GM12891 (cell line): ENCODE measurements around the gene FMOD. TPM values are rescaled to one million over a fixed set of nuclear protein-coding genes. Genes with fewer than 3 reads are reported as not detected.

Source experiments
- DNase-seq: peaks from one replicate; pipeline ENCODE4 v3.0.0; 2011; ENCODE audit warnings: low spot score; ENCODE audit not compliant: insufficient read length
- FAIRE-seq: peaks from 2 replicates; lab custom pipeline; 2011; peaks lifted over from hg19 to GRCh38; lab: Jason Lieb, UNC
- PAX5 ChIP-seq: IDR thresholded peaks from 2 replicates; pipeline ENCODE4 v1.6.1; 2011; ENCODE audit warnings: low read length, moderate library complexity, mild to moderate bottlenecking; ENCODE audit not compliant: insufficient read depth, severe bottlenecking
- POLR2A ChIP-seq: IDR thresholded peaks from 2 replicates; pipeline ENCODE4 v1.6.1; 2011; ENCODE audit warnings: low read depth, low read length, control low read depth
- POLR2AphosphoS5 ChIP-seq: IDR thresholded peaks from 2 replicates; pipeline ENCODE4 v1.6.1; 2011; ENCODE audit warnings: low read depth, low read length, control low read depth
- POU2F2 ChIP-seq: IDR thresholded peaks from 2 replicates; pipeline ENCODE4 v1.6.1; 2011; ENCODE audit warnings: low read depth, mild to moderate bottlenecking, control low read depth, low read length, moderate library complexity
- SPI1 ChIP-seq: IDR thresholded peaks from 2 replicates; pipeline ENCODE4 v1.6.1; 2011; ENCODE audit warnings: low read depth, low read length, control low read depth
- TAF1 ChIP-seq: IDR thresholded peaks from 2 replicates; pipeline ENCODE4 v1.6.1; 2011; ENCODE audit warnings: low read depth, low read length, control low read depth
- polyA plus RNA-seq: library from polyadenylated mRNA; unstranded; fragments of >200 nt; gene quantifications from one replicate; pipeline ENCODE4 v1.2.1, GENCODE V29; 2012; ENCODE audit warnings: low read depth, missing spikeins, inconsistent platforms; ENCODE audit not compliant: missing spikeins

Gene FMOD
- polyA plus RNA-seq, result 0.32 TPM

- FAIRE-seq, result peak; percentile 55
- DNase-seq, result no peak
- TF ChIP-seq POU2F2 (no peak), POLR2AphosphoS5 (no peak), TAF1 (no peak), POLR2A (no peak), SPI1 (no peak), PAX5 (no peak)
Observed at GRCh38 chr1:203351037-203351625, at the start of gene FMOD. Gene FMOD, minus strand, starts transcription at chr1:203351122. Its CDS starts 2,852 bp downstream, at chr1:203348270.

- DNase-seq (no peak), FAIRE-seq (peak; percentile 5)
- TF ChIP-seq POU2F2, result no peak
- no peak for TF ChIP-seq POLR2A
- TF ChIP-seq PAX5, result no peak
- no peak for TF ChIP-seq TAF1
- TF ChIP-seq POLR2AphosphoS5, result no peak
- TF ChIP-seq SPI1, result no peak
Observed at GRCh38 chr1:203396595-203397194, 45.8 kb upstream of the FMOD start.

- TF ChIP-seq POLR2AphosphoS5, result no peak
- TF ChIP-seq POLR2A, result no peak
- no peak for TF ChIP-seq PAX5
- TF ChIP-seq SPI1, result no peak
- TF ChIP-seq POU2F2, result no peak
- no peak for TF ChIP-seq TAF1
- no peak for FAIRE-seq
- no peak for DNase-seq
Observed at GRCh38 chr1:203395751-203396150, 44.8 kb upstream of the FMOD start.

GRCh38 chr1:203390298-203390697 is 39.4 kb upstream of the FMOD start:
- DNase-seq (no peak), FAIRE-seq (no peak)
- TF ChIP-seq PAX5 (no peak), SPI1 (no peak), TAF1 (no peak), POU2F2 (no peak), POLR2AphosphoS5 (no peak), POLR2A (no peak)

- TF ChIP-seq SPI1 (no peak), POLR2A (no peak), POU2F2 (no peak), PAX5 (no peak), POLR2AphosphoS5 (no peak), TAF1 (no peak)
- no peak for DNase-seq
- FAIRE-seq, result no peak
Observed at GRCh38 chr1:203388683-203389082, 37.8 kb upstream of the FMOD start.

- no peak for TF ChIP-seq SPI1
- TF ChIP-seq POLR2AphosphoS5, result no peak
- no peak for TF ChIP-seq TAF1
- no peak for TF ChIP-seq POU2F2
- no peak for FAIRE-seq
- no peak for DNase-seq
Observed at GRCh38 chr1:203382026-203382425, 31.1 kb upstream of the FMOD start.

GRCh38 chr1:203381151-203381751 is 30.3 kb upstream of the FMOD start:
- FAIRE-seq, result peak; percentile 77
- TF ChIP-seq PAX5, result no peak
- peak; percentile 98 for TF ChIP-seq SPI1
- DNase-seq, result peak; percentile 22

- DNase-seq (no peak), FAIRE-seq (no peak)
- TF ChIP-seq PAX5 (no peak), POLR2A (no peak), SPI1 (no peak), POU2F2 (no peak), POLR2AphosphoS5 (no peak), TAF1 (no peak)
Observed at GRCh38 chr1:203380420-203381150, 29.7 kb upstream of the FMOD start.

GRCh38 chr1:203379825-203380224 is 28.9 kb upstream of the FMOD start:
- DNase-seq (no peak), FAIRE-seq (no peak)
- TF ChIP-seq TAF1, result no peak
- TF ChIP-seq PAX5, result no peak
- no peak for TF ChIP-seq POLR2A
- no peak for TF ChIP-seq SPI1
- no peak for TF ChIP-seq POU2F2
- no peak for TF ChIP-seq POLR2AphosphoS5
